H1 (cell line): Measurements from ENCODE around the gene RBM20. TPM values are rescaled to one million over a fixed set of nuclear protein-coding genes. Genes with fewer than 3 reads are reported as not detected.

Source experiments
- CTCF ChIA-PET: fragments of 300-600 bp; sonication (Branson Sonifier 250); formaldehyde crosslinking; loops from one replicate; lab custom pipeline; 2021; ENCODE audit not compliant: partially characterized antibody; lab: Charles Lee
- POLR2A ChIA-PET: fragments of 300-600 bp; sonication (Branson Sonifier 250); formaldehyde crosslinking; loops from one replicate; lab custom pipeline; 2021; ENCODE audit warnings: inconsistent platforms; ENCODE audit not compliant: partially characterized antibody; lab: Charles Lee
- DNase-seq, 2 experiments: peaks; one replicate each; pipeline versions ENCODE4 v3.0.0 to v3.0.0-alpha.2; 2010 to 2022; ENCODE audit warnings: low spot score in 2 of 2, low read depth in 1 of 2, mixed read lengths in 1 of 2
- FAIRE-seq: peaks from 2 replicates; lab custom pipeline; 2011; peaks lifted over from hg19 to GRCh38; lab: Jason Lieb, UNC
- H2AFZ ChIP-seq: 2 replicates; pipeline ENCODE4 v1.8.1; 2012; ENCODE audit warnings: low read length, inconsistent platforms
- H2AK5ac ChIP-seq: 2 replicates; pipeline ENCODE4 v1.6.1; 2013; ENCODE audit warnings: low read depth, low read length
- H2BK120ac ChIP-seq: replicated peaks from 2 replicates; pipeline ENCODE3; 2013; ENCODE audit warnings: low read depth, low read length, inconsistent platforms
- H2BK12ac ChIP-seq: 2 replicates; pipeline ENCODE4 v1.6.1; 2013; ENCODE audit warnings: low read depth, low read length
- H2BK15ac ChIP-seq: 2 replicates; pipeline ENCODE4 v1.6.1; 2013; ENCODE audit warnings: low read length
- H2BK20ac ChIP-seq: 2 replicates; pipeline ENCODE4 v1.6.1; 2013; ENCODE audit warnings: low read length
- H2BK5ac ChIP-seq: 2 replicates; pipeline ENCODE4 v1.6.1; 2013; ENCODE audit warnings: low read depth, low read length
- H3K14ac ChIP-seq: 2 replicates; pipeline ENCODE4 v1.6.1; 2013; ENCODE audit warnings: inconsistent platforms; ENCODE audit not compliant: insufficient read length
- H3K18ac ChIP-seq: 2 replicates; pipeline ENCODE4 v1.6.1; 2013; ENCODE audit warnings: low read length; ENCODE audit errors: extremely low read depth
- H3K23ac ChIP-seq: 2 replicates; pipeline ENCODE4 v1.6.1; 2013; ENCODE audit warnings: inconsistent platforms; ENCODE audit not compliant: insufficient read length
- H3K23me2 ChIP-seq: 2 replicates; pipeline ENCODE4 v1.6.1; 2013; ENCODE audit warnings: low read depth, low read length
- H3K27ac ChIP-seq: 2 replicates; pipeline ENCODE4 v1.6.1; 2011; ENCODE audit warnings: low read depth, low read length, inconsistent platforms
- H3K27me3 ChIP-seq, 4 experiments: replicated peaks in 1 of 4; 1 replicate in 1 of 4; 2 replicates in 3 of 4; pipeline versions ENCODE4 v1.6.1 to v1.8.1; 2011 to 2013; ENCODE audit warnings: low read length in 3 of 4, mild to moderate bottlenecking in 3 of 4, inconsistent platforms in 2 of 4, mixed read lengths in 2 of 4, moderate library complexity in 1 of 4; ENCODE audit not compliant: control insufficient read depth in 3 of 4, insufficient read depth in 3 of 4; ENCODE audit errors: extremely low read depth in 1 of 4
- H3K36me3 ChIP-seq, 4 experiments: 2 replicates each; pipeline versions ENCODE4 v1.6.1 to v1.8.1; 2011 to 2013; ENCODE audit warnings: mild to moderate bottlenecking in 4 of 4, low read length in 3 of 4, moderate library complexity in 2 of 4, control low read depth in 1 of 4, inconsistent platforms in 1 of 4; ENCODE audit not compliant: insufficient read depth in 4 of 4, control insufficient read depth in 2 of 4
- H3K4ac ChIP-seq: replicated peaks from 2 replicates; pipeline ENCODE3; 2013; ENCODE audit warnings: low read length, low read depth, mixed read lengths, inconsistent platforms; ENCODE audit not compliant: insufficient read length
- H3K4me1 ChIP-seq, 4 experiments: replicated peaks in 1 of 4; 1 replicate in 1 of 4; 2 replicates in 3 of 4; pipeline versions ENCODE4 v1.6.1 to v1.8.1; 2011 to 2013; ENCODE audit warnings: low read length in 3 of 4, inconsistent platforms in 2 of 4, mixed read lengths in 1 of 4; ENCODE audit not compliant: insufficient read depth in 4 of 4, control insufficient read depth in 3 of 4
- H3K4me2 ChIP-seq, 2 experiments: 2 replicates each; pipeline versions ENCODE4 v1.6.1 to v1.8.1; 2011 to 2013; ENCODE audit warnings: low read depth in 2 of 2, low read length in 2 of 2, control low read depth in 1 of 2, inconsistent platforms in 1 of 2, mild to moderate bottlenecking in 1 of 2; ENCODE audit not compliant: insufficient read depth in 1 of 2
- H3K4me3 ChIP-seq, 4 experiments: fragments of 200-600, 300-600 bp in 1 of 4; sonication (generic), shearing (Covaris generic), sonication (Bioruptor Twin) in 1 of 4; 2 replicates each; pipeline versions ENCODE4 v1.5.1 to v1.8.1; 2011 to 2016; ENCODE audit warnings: low read length in 4 of 4, low read depth in 3 of 4, control low read depth in 2 of 4, inconsistent platforms in 2 of 4, mild to moderate bottlenecking in 2 of 4, mixed read lengths in 1 of 4, moderate library complexity in 1 of 4; ENCODE audit not compliant: insufficient read depth in 2 of 4; ENCODE audit errors: extremely low read depth in 1 of 4
- H3K56ac ChIP-seq: replicated peaks from 2 replicates; pipeline ENCODE3; 2013; ENCODE audit warnings: low read depth, mild to moderate bottlenecking, mixed read lengths, low read length, inconsistent platforms; ENCODE audit not compliant: insufficient read length
- H3K79me1 ChIP-seq: 2 replicates; pipeline ENCODE4 v1.6.1; 2013; ENCODE audit warnings: low read depth, low read length, control low read depth
- H3K79me2 ChIP-seq, 2 experiments: 2 replicates each; pipeline versions ENCODE4 v1.6.1 to v1.8.1; 2012 to 2013; ENCODE audit warnings: low read length in 2 of 2, mild to moderate bottlenecking in 2 of 2, inconsistent platforms in 1 of 2; ENCODE audit not compliant: insufficient read depth in 2 of 2, control insufficient read depth in 1 of 2
- H3K9ac ChIP-seq, 4 experiments: replicated peaks in 1 of 4; 1 replicate in 1 of 4; 2 replicates in 3 of 4; pipeline versions ENCODE4 v1.6.1 to v1.8.1; 2011 to 2013; ENCODE audit warnings: low read depth in 3 of 4, low read length in 3 of 4, control low read depth in 2 of 4, mild to moderate bottlenecking in 2 of 4, moderate library complexity in 2 of 4, inconsistent platforms in 1 of 4; ENCODE audit errors: extremely low read depth in 1 of 4
- H3K9me3 ChIP-seq, 2 experiments: 2 replicates each; pipeline versions ENCODE4 v1.6.1 to v1.8.1; 2012 to 2013; ENCODE audit warnings: mild to moderate bottlenecking in 2 of 2, moderate library complexity in 2 of 2, control low read depth in 1 of 2, inconsistent platforms in 1 of 2, low read depth in 1 of 2, low read length in 1 of 2, mixed read lengths in 1 of 2; ENCODE audit not compliant: insufficient read depth in 2 of 2
- H4K20me1 ChIP-seq, 2 experiments: replicated peaks in 1 of 2; 2 replicates each; pipeline versions ENCODE3 to v1.8.1; 2011 to 2013; ENCODE audit warnings: inconsistent platforms in 2 of 2, low read length in 2 of 2, mild to moderate bottlenecking in 1 of 2; ENCODE audit not compliant: insufficient read depth in 2 of 2, control insufficient read depth in 1 of 2
- H4K5ac ChIP-seq: 2 replicates; pipeline ENCODE4 v1.6.1; 2013; ENCODE audit warnings: low read length, low read depth, mixed read lengths, inconsistent platforms; ENCODE audit not compliant: insufficient read length
- H4K8ac ChIP-seq: 2 replicates; pipeline ENCODE4 v1.8.0; 2013; ENCODE audit warnings: mild to moderate bottlenecking, moderate library complexity, low read length, inconsistent platforms; ENCODE audit not compliant: insufficient read depth; ENCODE audit errors: extremely low read depth
- H4K91ac ChIP-seq: replicated peaks from 2 replicates; pipeline ENCODE3; 2013; ENCODE audit warnings: low read length, mixed read lengths, inconsistent platforms; ENCODE audit not compliant: insufficient read length
- CEBPB ChIP-seq: IDR thresholded peaks from 2 replicates; pipeline ENCODE4 v1.6.1; 2012; ENCODE audit warnings: low read depth, low read length
- EZH2 ChIP-seq: fragments of 200-600 bp; sonication (generic); IDR thresholded peaks from 2 replicates; pipeline ENCODE4 v1.7.1; 2012; ENCODE audit warnings: low read depth, mild to moderate bottlenecking, moderate library complexity, low read length, inconsistent platforms; ENCODE audit not compliant: severe bottlenecking
- WGBS, 2 experiments: shearing (Covaris generic) in 1 of 2; methylation state at CpG; one replicate each; pipeline versions ENCODE4 v1.1.6 to v1.1.7; 2013 to 2015; ENCODE audit warnings: low lambda C conversion rate in 2 of 2, mixed read lengths in 2 of 2, inconsistent platforms in 1 of 2, low coverage in 1 of 2, missing lambda C conversion rate in 1 of 2; ENCODE audit not compliant: insufficient replicate concordance in 2 of 2, insufficient coverage in 1 of 2, insufficient read length in 1 of 2; ENCODE audit errors: extremely low coverage in 1 of 2, missing lambda C conversion rate in 1 of 2; 5-methylcytosine and 5-hydroxymethylcytosine counted together
- polyA plus RNA-seq, 7 experiments: library from polyadenylated mRNA; depleted of rRNA in 3 of 7; stranded (reverse) in 5 of 7; unstranded in 2 of 7; fragments of >200 nt in 5 of 7; fragments of 200-250 nt in 2 of 7; gene quantifications; 1 replicate in 5 of 7; 2 replicates in 1 of 7; 4 replicates in 1 of 7; pipeline versions ENCODE4 v1.2.1 to v1.2.3, GENCODE V29; 2011 to 2013; ENCODE audit warnings: missing spikeins in 2 of 7, mixed read lengths in 2 of 7
- total RNA-seq: library from RNA; stranded (reverse); fragmentation: NEBNext Ultra II Directional; extraction: Animal tissue kit (Norgen Biotek cat#: 25700); gene quantifications from 2 replicates; pipeline ENCODE4 v1.2.1, GENCODE V29; 2021

Gene RBM20
- total and polyA plus RNA-seq, 2 of the 8 experiments (the other 6 are each of a cell fraction or from before 2014, with no cell fraction given): 0.05 to 0.63 TPM

DNA sequence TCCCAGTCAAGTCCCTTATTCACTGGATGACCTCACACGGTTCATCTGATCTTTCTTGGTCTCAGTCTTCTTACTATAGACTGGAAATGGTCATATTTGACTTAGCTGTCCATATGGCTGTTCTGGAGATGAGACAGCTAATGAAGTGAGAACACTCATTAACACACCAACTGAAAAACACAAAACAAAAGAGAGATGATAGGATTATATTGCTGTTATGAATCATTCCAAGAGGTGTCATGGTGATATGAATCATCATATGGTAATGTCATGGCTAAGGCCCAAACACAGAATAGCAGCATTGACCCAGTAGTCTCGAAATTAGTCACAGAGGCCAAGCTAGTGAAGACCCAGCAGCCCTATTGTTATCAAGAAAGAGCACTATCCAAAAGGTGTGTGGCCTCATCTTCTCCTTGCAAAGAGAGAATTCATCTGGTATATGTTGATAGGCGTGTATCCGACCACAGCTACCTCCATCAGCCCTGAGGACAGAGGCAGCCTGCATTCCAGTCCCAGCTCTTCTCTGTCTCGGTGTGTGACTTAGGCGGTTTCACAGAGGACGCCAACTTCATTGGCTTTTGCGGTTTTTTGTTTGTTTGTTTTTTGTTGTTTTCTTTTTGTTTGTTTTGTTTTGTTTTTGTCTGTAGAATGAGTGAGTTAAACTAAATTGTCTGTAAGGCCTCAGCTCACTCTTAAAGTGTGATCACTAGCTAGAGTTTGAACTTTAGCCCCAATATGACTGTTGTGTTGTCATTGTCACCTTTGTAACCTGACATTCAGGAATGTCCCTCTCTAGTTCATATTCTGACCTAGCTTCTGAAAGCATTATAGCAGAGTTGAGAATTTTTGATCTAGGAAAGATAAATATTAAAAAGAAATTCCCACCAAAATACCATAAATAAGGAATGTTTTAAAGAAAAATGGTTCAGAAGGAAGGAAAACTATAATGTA is 130.2 kb downstream of the RBM20 start:
- no peak overlapping the region for H3K18ac ChIP-seq
- H4K20me1 ChIP-seq: no peaks in the 10 kb centered on the region
- no peak overlapping the region for H2BK120ac ChIP-seq
- H3K4ac ChIP-seq: no peak overlapping the region
- H3K56ac ChIP-seq: no peak overlapping the region
- no peak overlapping the region for H3K23ac ChIP-seq
- H3K79me1 ChIP-seq: no peaks in the 10 kb centered on the region
- 93% methylated on average over 8 of the region's 8 CpGs; no CpG with 5 or more reads in 1 of the 2 experiments for WGBS, 2 experiments
- H3K4me3 ChIP-seq: no peak overlapping the region
- no peak overlapping the region for H3K4me2 ChIP-seq
- no peaks in the 10 kb centered on the region for H3K9me3 ChIP-seq
- ChIA-PET CTCF (interaction anchor here (1.0 kb wide), 1 partner anchor 383 kb away, joined by 5 read pairs; no protein-coding TSS in a partner anchor), POLR2A (interaction anchor here (0.6 kb wide), 1 partner anchor 112 kb away, joined by 3 read pairs; no protein-coding TSS in a partner anchor)
- DNase-seq: no peak
- H3K4me1 ChIP-seq: no peaks in the 10 kb centered on the region; a peak in 1 of 7 replicates
- FAIRE-seq: no peak
- no peaks in the 10 kb centered on the region for H3K27me3 ChIP-seq
- H3K23me2 ChIP-seq: no peaks in the 10 kb centered on the region
- no peak overlapping the region for H3K14ac ChIP-seq
- H2AFZ ChIP-seq: no peak overlapping the region
- H3K36me3 ChIP-seq: no peaks in the 10 kb centered on the region
- TF ChIP-seq EZH2 (no peak), CEBPB (no peak)
- H3K9ac ChIP-seq: no peak overlapping the region
- no peak overlapping the region for H4K91ac ChIP-seq
- no peak overlapping the region for H4K5ac ChIP-seq
- no peak overlapping the region for H2BK12ac ChIP-seq
- H2BK20ac ChIP-seq: no peak overlapping the region
- H2BK5ac ChIP-seq: no peak overlapping the region
- no peak overlapping the region for H4K8ac ChIP-seq
- no peak overlapping the region for H2AK5ac ChIP-seq
- no peak overlapping the region for H2BK15ac ChIP-seq
- no peak overlapping the region for H3K27ac ChIP-seq
- H3K79me2 ChIP-seq: no peaks in the 10 kb centered on the region
